LNCAP (cell line): ENCODE results near the gene WWOX.

Source experiments
- TF ChIP-seq, protein P1 (sequence below): fragments of 450-650 bp; IDR thresholded peaks from 2 replicates; pipeline ENCODE4 v1.5.1; 2017; ENCODE audit warnings: mild to moderate bottlenecking

WWOX gene

DNA sequence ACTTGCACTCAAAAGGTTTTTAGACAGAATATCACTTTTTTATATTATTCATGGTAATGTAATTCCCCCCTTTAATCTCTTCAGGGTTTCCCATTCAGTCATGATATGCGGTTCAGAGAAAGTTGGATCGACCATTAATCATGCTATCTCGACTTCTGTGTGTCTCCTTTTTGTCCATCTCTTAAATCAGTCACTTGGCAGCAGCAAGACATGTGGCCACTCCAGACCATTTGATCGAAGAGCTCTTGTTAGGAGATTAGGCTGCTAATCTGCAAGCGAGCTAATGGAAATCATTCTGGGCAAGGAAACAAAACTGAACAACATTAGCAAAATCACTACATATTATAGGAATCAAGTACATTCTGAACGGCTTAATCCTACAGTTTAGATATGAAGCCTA is 449.9 kb downstream of the WWOX start:
- TF ChIP-seq, protein P1, sequence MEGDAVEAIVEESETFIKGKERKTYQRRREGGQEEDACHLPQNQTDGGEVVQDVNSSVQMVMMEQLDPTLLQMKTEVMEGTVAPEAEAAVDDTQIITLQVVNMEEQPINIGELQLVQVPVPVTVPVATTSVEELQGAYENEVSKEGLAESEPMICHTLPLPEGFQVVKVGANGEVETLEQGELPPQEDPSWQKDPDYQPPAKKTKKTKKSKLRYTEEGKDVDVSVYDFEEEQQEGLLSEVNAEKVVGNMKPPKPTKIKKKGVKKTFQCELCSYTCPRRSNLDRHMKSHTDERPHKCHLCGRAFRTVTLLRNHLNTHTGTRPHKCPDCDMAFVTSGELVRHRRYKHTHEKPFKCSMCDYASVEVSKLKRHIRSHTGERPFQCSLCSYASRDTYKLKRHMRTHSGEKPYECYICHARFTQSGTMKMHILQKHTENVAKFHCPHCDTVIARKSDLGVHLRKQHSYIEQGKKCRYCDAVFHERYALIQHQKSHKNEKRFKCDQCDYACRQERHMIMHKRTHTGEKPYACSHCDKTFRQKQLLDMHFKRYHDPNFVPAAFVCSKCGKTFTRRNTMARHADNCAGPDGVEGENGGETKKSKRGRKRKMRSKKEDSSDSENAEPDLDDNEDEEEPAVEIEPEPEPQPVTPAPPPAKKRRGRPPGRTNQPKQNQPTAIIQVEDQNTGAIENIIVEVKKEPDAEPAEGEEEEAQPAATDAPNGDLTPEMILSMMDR: no peak

DNA sequence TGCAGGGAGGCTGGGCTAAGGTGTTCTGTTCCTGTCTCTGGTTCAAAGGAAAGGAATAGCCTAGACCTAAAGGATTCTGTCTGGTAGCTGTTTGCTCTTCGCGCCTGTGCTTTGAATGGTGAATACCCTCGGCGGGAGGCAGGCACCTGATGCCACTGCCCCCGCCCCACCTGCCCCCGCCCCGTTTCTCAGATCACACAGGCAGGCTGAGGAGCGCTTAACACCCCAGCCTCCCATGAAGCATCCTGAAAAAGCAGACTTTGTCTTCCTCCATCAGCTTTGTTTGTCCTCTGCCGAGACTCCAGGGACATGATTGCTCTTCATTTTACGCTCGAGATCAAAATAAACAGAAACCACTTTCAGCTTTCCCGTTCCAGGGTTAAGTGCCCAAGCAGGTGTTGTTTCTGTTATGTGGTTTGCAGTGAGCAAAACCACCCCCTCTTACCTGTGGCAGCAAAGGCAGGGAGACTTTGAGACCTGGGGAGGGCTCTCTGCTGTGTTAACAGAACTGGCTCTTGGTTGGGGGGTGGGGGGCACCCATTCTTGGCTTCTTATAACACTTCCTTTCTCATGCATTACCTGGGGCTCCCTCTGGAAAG is 452.1 kb downstream of the WWOX start:
- TF ChIP-seq, protein P1: no peak

DNA sequence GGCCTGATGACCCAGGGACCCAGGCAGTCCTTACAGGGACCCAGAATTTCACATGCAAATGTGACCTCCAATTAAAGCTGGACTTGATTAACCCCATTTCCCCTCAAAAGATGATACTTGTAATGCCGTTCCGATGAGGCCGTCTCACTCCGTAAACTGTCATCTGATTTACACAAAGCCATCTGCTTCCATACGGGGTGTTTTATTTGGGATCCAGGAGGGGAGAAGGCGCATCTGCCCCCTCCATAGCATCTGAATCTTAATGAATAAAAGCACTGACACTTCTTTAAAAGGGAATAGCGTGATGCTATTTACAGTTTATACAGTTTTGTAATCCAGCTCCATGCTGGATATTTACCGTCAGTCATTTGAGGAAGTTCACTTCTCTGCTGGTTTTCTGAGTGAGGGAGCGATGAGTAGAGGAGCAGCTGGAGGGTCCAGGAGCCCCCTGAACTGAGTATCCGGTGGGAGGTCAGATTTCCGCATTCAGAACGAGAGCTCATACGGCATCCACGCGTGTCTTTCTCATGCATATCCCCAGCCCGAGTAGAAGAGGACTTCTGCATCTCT is 452.7 kb downstream of the WWOX start:
- TF ChIP-seq, protein P1: no peak

DNA sequence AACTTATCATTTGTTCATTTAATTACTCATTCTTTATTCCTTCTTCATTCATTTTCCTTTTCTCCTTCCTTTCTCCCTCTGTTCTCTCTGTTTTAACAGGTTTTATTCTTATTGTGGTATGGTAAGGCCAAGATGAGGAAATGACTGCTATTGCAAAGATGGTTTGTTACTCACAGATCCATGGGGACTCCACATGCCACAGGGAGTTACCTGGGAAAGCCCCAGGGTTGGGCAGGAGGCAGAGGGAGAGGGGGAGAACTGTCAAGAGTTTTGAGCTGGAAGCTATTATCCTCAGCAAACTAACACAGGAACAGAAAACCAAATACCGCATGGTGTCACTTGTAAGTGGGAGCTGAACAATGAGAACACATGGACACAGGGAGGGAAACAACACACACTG is 453.3 kb downstream of the WWOX start:
- TF ChIP-seq, protein P1: no peak

DNA sequence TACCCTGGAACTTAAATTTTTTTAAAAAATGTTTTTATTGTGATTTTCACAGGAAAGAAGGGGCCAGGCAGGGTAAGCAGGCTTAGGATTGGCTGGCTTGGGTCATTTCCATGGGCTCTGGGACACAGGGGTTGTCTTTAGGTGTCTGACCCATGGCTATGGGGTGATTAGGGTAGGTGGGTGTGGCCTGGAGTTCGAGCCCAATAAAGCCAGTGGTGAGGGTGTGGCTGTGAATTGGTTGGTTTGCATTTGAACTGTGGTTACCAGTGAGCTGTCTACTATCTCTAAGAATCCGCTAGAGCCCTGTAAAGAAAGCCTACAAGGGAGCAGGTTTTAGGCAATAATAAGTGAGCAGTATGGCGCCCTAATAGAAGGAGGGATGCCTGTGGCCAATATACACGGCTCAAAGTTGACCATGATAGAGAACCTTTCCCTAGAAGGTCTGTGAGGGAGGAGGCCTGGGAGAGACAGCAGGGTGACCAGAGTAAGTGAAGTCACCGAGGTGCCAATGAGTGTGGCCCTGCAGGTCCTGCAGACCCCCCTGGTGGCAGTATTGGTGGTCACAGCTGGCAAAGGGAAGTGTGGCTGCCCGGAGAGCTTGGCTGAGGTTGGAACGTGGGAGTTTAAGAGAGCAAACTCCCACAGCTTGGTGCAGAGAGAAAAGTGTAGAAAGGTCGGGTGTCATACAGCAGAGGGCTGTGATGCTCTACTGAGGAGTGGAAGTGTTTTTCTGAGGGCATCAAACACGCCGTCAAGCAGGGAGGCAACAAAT is 454.0 kb downstream of the WWOX start:
- TF ChIP-seq, protein P1: no peak

DNA sequence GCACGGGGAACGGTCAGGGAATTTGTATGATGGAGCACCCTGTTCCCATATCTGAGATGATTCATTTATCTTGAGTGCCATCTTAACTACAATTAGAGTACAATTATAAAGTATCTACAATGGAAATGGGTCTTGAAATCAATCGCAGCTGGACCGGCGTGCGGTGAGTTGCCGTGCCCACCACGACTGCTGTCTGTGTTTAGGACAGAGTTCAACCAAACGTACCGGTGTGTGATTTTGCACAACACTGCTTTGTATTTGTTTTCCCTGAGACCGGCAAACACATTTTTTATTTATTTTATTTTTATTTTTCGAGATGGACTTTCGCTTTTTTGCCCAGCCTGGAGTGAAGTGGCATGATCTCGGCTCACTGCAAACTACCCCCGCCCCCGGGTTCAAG is 457.0 kb downstream of the WWOX start:
- TF ChIP-seq, protein P1: no peak

DNA sequence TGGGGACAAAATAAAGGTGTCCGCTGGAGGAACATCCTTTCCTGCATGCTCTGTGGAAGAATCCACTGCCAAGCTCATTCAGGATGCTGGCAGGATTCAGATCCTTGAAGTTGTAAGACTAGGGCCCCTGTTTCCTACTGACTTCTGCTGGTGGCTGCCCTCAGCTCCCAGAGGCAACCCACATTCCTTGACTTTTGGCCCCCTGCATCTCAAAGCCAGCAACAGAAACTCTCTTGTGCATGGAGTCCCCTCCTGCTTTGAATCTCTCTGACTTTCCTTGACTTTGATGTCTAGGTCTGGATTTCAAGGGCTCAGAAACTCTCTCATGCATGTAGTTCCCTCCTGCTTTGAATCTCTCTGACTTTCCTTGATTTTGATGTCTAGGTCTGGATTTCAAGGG is 461.5 kb downstream of the WWOX start:
- TF ChIP-seq, protein P1: no peak
